ENCODE results near the gene PCYT1A. TPM values are rescaled to one million over a fixed set of nuclear protein-coding genes. Genes with fewer than 3 reads are reported as not detected.

PCYT1A gene
- total RNA-seq, 2 donors from 2014 or later: 64.7 to 102 TPM

DNA sequence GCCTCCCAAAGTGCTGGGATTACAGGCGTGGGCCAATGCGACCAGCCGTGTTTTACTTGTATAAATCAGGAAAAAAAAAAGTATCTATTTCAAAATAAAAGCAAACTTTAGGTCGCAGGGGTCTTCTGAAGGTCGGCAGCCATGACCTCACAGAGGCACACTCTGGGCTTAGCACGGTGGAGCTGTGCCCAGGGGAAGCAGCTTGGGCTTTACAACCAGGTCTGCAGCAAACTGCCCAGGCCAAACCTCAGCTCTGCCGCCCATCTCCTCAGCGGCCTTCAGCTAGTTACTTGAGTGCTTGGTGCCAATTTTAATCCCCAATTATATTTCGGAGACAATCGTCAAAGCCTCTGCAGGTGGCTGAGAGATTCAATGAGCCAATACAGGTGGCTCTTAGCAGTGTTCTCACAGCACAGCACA, 106.4 kb downstream of the PCYT1A start:
- Histone ChIP-seq H3K27me3 (replicated peaks; ENCODE audit: insufficient read depth) (no peaks in the 10 kb centered on the region), H3K4me1 (ENCODE audit: control insufficient read depth in 1 of 2, low read depth in 2 of 2) (no peaks in the 10 kb centered on the region), H3K4me3 (no peak overlapping the region), H3K9me3 (no peaks in the 10 kb centered on the region), H3K27ac (no peak overlapping the region), H3K36me3 (no peaks in the 10 kb centered on the region)
- DNase-seq (ENCODE audit: low spot score) (no peak), ATAC-seq (ENCODE audit: insufficient number of reproducible peaks, low FRiP score, low read depth) (no peak)
- TF ChIP-seq, protein P1, sequence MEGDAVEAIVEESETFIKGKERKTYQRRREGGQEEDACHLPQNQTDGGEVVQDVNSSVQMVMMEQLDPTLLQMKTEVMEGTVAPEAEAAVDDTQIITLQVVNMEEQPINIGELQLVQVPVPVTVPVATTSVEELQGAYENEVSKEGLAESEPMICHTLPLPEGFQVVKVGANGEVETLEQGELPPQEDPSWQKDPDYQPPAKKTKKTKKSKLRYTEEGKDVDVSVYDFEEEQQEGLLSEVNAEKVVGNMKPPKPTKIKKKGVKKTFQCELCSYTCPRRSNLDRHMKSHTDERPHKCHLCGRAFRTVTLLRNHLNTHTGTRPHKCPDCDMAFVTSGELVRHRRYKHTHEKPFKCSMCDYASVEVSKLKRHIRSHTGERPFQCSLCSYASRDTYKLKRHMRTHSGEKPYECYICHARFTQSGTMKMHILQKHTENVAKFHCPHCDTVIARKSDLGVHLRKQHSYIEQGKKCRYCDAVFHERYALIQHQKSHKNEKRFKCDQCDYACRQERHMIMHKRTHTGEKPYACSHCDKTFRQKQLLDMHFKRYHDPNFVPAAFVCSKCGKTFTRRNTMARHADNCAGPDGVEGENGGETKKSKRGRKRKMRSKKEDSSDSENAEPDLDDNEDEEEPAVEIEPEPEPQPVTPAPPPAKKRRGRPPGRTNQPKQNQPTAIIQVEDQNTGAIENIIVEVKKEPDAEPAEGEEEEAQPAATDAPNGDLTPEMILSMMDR (IDR thresholded peaks at IDR 0.05): no peak

DNA sequence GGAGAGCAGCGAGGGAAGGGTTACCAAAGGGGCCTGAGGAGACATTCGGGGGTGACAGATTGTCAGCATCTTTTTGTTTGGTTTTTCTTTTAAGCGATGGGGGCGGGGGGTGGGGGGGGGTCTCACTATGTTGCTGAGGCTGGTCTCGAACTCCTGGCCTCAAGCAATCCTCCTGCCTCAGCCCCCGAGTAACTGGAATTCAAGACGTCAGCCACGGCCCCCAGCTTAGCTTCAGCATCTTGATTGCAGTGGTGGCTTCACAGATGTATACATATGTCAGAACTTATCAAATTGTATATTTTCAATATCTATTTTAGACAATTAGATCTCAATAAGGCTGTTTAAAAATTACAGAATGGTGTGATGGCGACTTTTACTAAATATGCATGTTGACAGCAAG, 107.2 kb downstream of the PCYT1A start:
- TF ChIP-seq, protein P1 (IDR thresholded peaks at IDR 0.05): no peak
- H3K27ac ChIP-seq: no peak overlapping the region
- no peaks in the 10 kb centered on the region for H3K36me3 ChIP-seq
- no peaks in the 10 kb centered on the region for H3K27me3 ChIP-seq (replicated peaks; ENCODE audit: insufficient read depth)
- H3K9me3 ChIP-seq: no peaks in the 10 kb centered on the region
- H3K4me3 ChIP-seq: no peak overlapping the region
- no peaks in the 10 kb centered on the region for H3K4me1 ChIP-seq (ENCODE audit: control insufficient read depth in 1 of 2, low read depth in 2 of 2)
- no peak for DNase-seq (ENCODE audit: low spot score)
- no peak for ATAC-seq (ENCODE audit: insufficient number of reproducible peaks, low FRiP score, low read depth)

Other genes with a start within 250 kb of the PCYT1A start
- gene TFRC, start 205.6 kb downstream of the PCYT1A start, total RNA-seq: 100 to 1,000 TPM; 127 to 164 TPM
- gene ZDHHC19, start 76.3 kb downstream of the PCYT1A start, total RNA-seq: under 1 TPM in 1 of 2 donors, not detected in 1; 0.42 TPM
- not detected for gene SLC51A, start 71.2 kb downstream of the PCYT1A start, total RNA-seq
- 1 to 10 TPM in 1 of 2 donors, not detected in 1; 4.0 TPM for gene DYNLT2B, start 30.5 kb upstream of the PCYT1A start, total RNA-seq
- gene TM4SF19, start 50.7 kb upstream of the PCYT1A start, total RNA-seq: not detected
- gene UBXN7, start 144.7 kb upstream of the PCYT1A start, total RNA-seq: 10 to 100 TPM; 21.1 to 22.2 TPM
- 10 to 100 TPM; 24.0 to 30.8 TPM for gene RNF168, start 216.0 kb upstream of the PCYT1A start, total RNA-seq
- not detected for gene SMCO1, start 227.6 kb upstream of the PCYT1A start, total RNA-seq